Fibroblast of lung (primary cell): ENCODE data around the gene SMPD2.

ENCODE experiments used
- CTCF ChIP-seq, 2 donors: IDR thresholded peaks in 1 of 2; conservative IDR thresholded peaks in 1 of 2; 1 replicate in 1 of 2; 2 replicates in 1 of 2; pipeline ENCODE4 v1.5.1; 2011 to 2012; ENCODE audit warnings: low read length in 2 of 2, control low read depth in 1 of 2, inconsistent platforms in 1 of 2, low read depth in 1 of 2, mild to moderate bottlenecking in 1 of 2
- EZH2 ChIP-seq: IDR thresholded peaks from 2 replicates; pipeline ENCODE4 v1.5.1; 2012; ENCODE audit warnings: low read length, control low read depth, mild to moderate bottlenecking; ENCODE audit errors: missing control alignments

- TF ChIP-seq CTCF (conservative IDR thresholded peaks at IDR 0.05 in 1 of 2, IDR thresholded peaks at IDR 0.05 in 1 of 2; ENCODE audit: low read depth in 1 of 2, low read length in 2 of 2): no peak
- no peak for TF ChIP-seq EZH2
These were observed 46.6 kb upstream of the SMPD2 start for GRCh38 chr6:109393886-109394281.
